H1 (cell line): ENCODE measurements around the gene RAP2C. TPM values are rescaled to one million over a fixed set of nuclear protein-coding genes. Genes with fewer than 3 reads are reported as not detected.

Experiments
- CTCF ChIA-PET: fragments of 300-600 bp; sonication (Branson Sonifier 250); formaldehyde crosslinking; loops from one replicate; lab custom pipeline; 2021; ENCODE audit not compliant: partially characterized antibody; lab: Charles Lee
- POLR2A ChIA-PET: fragments of 300-600 bp; sonication (Branson Sonifier 250); formaldehyde crosslinking; loops from one replicate; lab custom pipeline; 2021; ENCODE audit warnings: inconsistent platforms; ENCODE audit not compliant: partially characterized antibody; lab: Charles Lee
- DNase-seq, 2 experiments: peaks; one replicate each; pipeline versions ENCODE4 v3.0.0 to v3.0.0-alpha.2; 2010 to 2022; ENCODE audit warnings: low spot score in 2 of 2, low read depth in 1 of 2, mixed read lengths in 1 of 2
- FAIRE-seq: peaks from 2 replicates; lab custom pipeline; 2011; peaks lifted over from hg19 to GRCh38; lab: Jason Lieb, UNC
- H2AFZ ChIP-seq: 2 replicates; pipeline ENCODE4 v1.8.1; 2012; ENCODE audit warnings: low read length, inconsistent platforms
- H2AK5ac ChIP-seq: 2 replicates; pipeline ENCODE4 v1.6.1; 2013; ENCODE audit warnings: low read depth, low read length
- H2BK120ac ChIP-seq: replicated peaks from 2 replicates; pipeline ENCODE3; 2013; ENCODE audit warnings: low read depth, low read length, inconsistent platforms
- H2BK12ac ChIP-seq: 2 replicates; pipeline ENCODE4 v1.6.1; 2013; ENCODE audit warnings: low read depth, low read length
- H2BK15ac ChIP-seq: 2 replicates; pipeline ENCODE4 v1.6.1; 2013; ENCODE audit warnings: low read length
- H2BK20ac ChIP-seq: 2 replicates; pipeline ENCODE4 v1.6.1; 2013; ENCODE audit warnings: low read length
- H2BK5ac ChIP-seq: 2 replicates; pipeline ENCODE4 v1.6.1; 2013; ENCODE audit warnings: low read depth, low read length
- H3K14ac ChIP-seq: 2 replicates; pipeline ENCODE4 v1.6.1; 2013; ENCODE audit warnings: inconsistent platforms; ENCODE audit not compliant: insufficient read length
- H3K18ac ChIP-seq: 2 replicates; pipeline ENCODE4 v1.6.1; 2013; ENCODE audit warnings: low read length; ENCODE audit errors: extremely low read depth
- H3K23ac ChIP-seq: 2 replicates; pipeline ENCODE4 v1.6.1; 2013; ENCODE audit warnings: inconsistent platforms; ENCODE audit not compliant: insufficient read length
- H3K23me2 ChIP-seq: 2 replicates; pipeline ENCODE4 v1.6.1; 2013; ENCODE audit warnings: low read depth, low read length
- H3K27ac ChIP-seq: 2 replicates; pipeline ENCODE4 v1.6.1; 2011; ENCODE audit warnings: low read depth, low read length, inconsistent platforms
- H3K27me3 ChIP-seq, 4 experiments: replicated peaks in 1 of 4; 1 replicate in 1 of 4; 2 replicates in 3 of 4; pipeline versions ENCODE4 v1.6.1 to v1.8.1; 2011 to 2013; ENCODE audit warnings: low read length in 3 of 4, mild to moderate bottlenecking in 3 of 4, inconsistent platforms in 2 of 4, mixed read lengths in 2 of 4, moderate library complexity in 1 of 4; ENCODE audit not compliant: control insufficient read depth in 3 of 4, insufficient read depth in 3 of 4; ENCODE audit errors: extremely low read depth in 1 of 4
- H3K36me3 ChIP-seq, 4 experiments: 2 replicates each; pipeline versions ENCODE4 v1.6.1 to v1.8.1; 2011 to 2013; ENCODE audit warnings: mild to moderate bottlenecking in 4 of 4, low read length in 3 of 4, moderate library complexity in 2 of 4, control low read depth in 1 of 4, inconsistent platforms in 1 of 4; ENCODE audit not compliant: insufficient read depth in 4 of 4, control insufficient read depth in 2 of 4
- H3K4ac ChIP-seq: replicated peaks from 2 replicates; pipeline ENCODE3; 2013; ENCODE audit warnings: low read length, low read depth, mixed read lengths, inconsistent platforms; ENCODE audit not compliant: insufficient read length
- H3K4me1 ChIP-seq, 4 experiments: replicated peaks in 1 of 4; 1 replicate in 1 of 4; 2 replicates in 3 of 4; pipeline versions ENCODE4 v1.6.1 to v1.8.1; 2011 to 2013; ENCODE audit warnings: low read length in 3 of 4, inconsistent platforms in 2 of 4, mixed read lengths in 1 of 4; ENCODE audit not compliant: insufficient read depth in 4 of 4, control insufficient read depth in 3 of 4
- H3K4me2 ChIP-seq, 2 experiments: 2 replicates each; pipeline versions ENCODE4 v1.6.1 to v1.8.1; 2011 to 2013; ENCODE audit warnings: low read depth in 2 of 2, low read length in 2 of 2, control low read depth in 1 of 2, inconsistent platforms in 1 of 2, mild to moderate bottlenecking in 1 of 2; ENCODE audit not compliant: insufficient read depth in 1 of 2
- H3K4me3 ChIP-seq, 4 experiments: fragments of 200-600, 300-600 bp in 1 of 4; sonication (generic), shearing (Covaris generic), sonication (Bioruptor Twin) in 1 of 4; 2 replicates each; pipeline versions ENCODE4 v1.5.1 to v1.8.1; 2011 to 2016; ENCODE audit warnings: low read length in 4 of 4, low read depth in 3 of 4, control low read depth in 2 of 4, inconsistent platforms in 2 of 4, mild to moderate bottlenecking in 2 of 4, mixed read lengths in 1 of 4, moderate library complexity in 1 of 4; ENCODE audit not compliant: insufficient read depth in 2 of 4; ENCODE audit errors: extremely low read depth in 1 of 4
- H3K56ac ChIP-seq: replicated peaks from 2 replicates; pipeline ENCODE3; 2013; ENCODE audit warnings: low read depth, mild to moderate bottlenecking, mixed read lengths, low read length, inconsistent platforms; ENCODE audit not compliant: insufficient read length
- H3K79me1 ChIP-seq: 2 replicates; pipeline ENCODE4 v1.6.1; 2013; ENCODE audit warnings: low read depth, low read length, control low read depth
- H3K79me2 ChIP-seq, 2 experiments: 2 replicates each; pipeline versions ENCODE4 v1.6.1 to v1.8.1; 2012 to 2013; ENCODE audit warnings: low read length in 2 of 2, mild to moderate bottlenecking in 2 of 2, inconsistent platforms in 1 of 2; ENCODE audit not compliant: insufficient read depth in 2 of 2, control insufficient read depth in 1 of 2
- H3K9ac ChIP-seq, 4 experiments: replicated peaks in 1 of 4; 1 replicate in 1 of 4; 2 replicates in 3 of 4; pipeline versions ENCODE4 v1.6.1 to v1.8.1; 2011 to 2013; ENCODE audit warnings: low read depth in 3 of 4, low read length in 3 of 4, control low read depth in 2 of 4, mild to moderate bottlenecking in 2 of 4, moderate library complexity in 2 of 4, inconsistent platforms in 1 of 4; ENCODE audit errors: extremely low read depth in 1 of 4
- H3K9me3 ChIP-seq, 2 experiments: 2 replicates each; pipeline versions ENCODE4 v1.6.1 to v1.8.1; 2012 to 2013; ENCODE audit warnings: mild to moderate bottlenecking in 2 of 2, moderate library complexity in 2 of 2, control low read depth in 1 of 2, inconsistent platforms in 1 of 2, low read depth in 1 of 2, low read length in 1 of 2, mixed read lengths in 1 of 2; ENCODE audit not compliant: insufficient read depth in 2 of 2
- H4K20me1 ChIP-seq, 2 experiments: replicated peaks in 1 of 2; 2 replicates each; pipeline versions ENCODE3 to v1.8.1; 2011 to 2013; ENCODE audit warnings: inconsistent platforms in 2 of 2, low read length in 2 of 2, mild to moderate bottlenecking in 1 of 2; ENCODE audit not compliant: insufficient read depth in 2 of 2, control insufficient read depth in 1 of 2
- H4K5ac ChIP-seq: 2 replicates; pipeline ENCODE4 v1.6.1; 2013; ENCODE audit warnings: low read length, low read depth, mixed read lengths, inconsistent platforms; ENCODE audit not compliant: insufficient read length
- H4K8ac ChIP-seq: 2 replicates; pipeline ENCODE4 v1.8.0; 2013; ENCODE audit warnings: mild to moderate bottlenecking, moderate library complexity, low read length, inconsistent platforms; ENCODE audit not compliant: insufficient read depth; ENCODE audit errors: extremely low read depth
- H4K91ac ChIP-seq: replicated peaks from 2 replicates; pipeline ENCODE3; 2013; ENCODE audit warnings: low read length, mixed read lengths, inconsistent platforms; ENCODE audit not compliant: insufficient read length
- CBX8 ChIP-seq: fragments of 300-800, 300-1000 bp; sonication (generic); IDR thresholded peaks from 2 replicates; pipeline ENCODE4 v1.7.1; 2016; ENCODE audit warnings: low read depth, low read length, borderline replicate concordance
- CEBPB ChIP-seq: IDR thresholded peaks from 2 replicates; pipeline ENCODE4 v1.6.1; 2012; ENCODE audit warnings: low read depth, low read length
- CHD1 ChIP-seq: IDR thresholded peaks from 2 replicates; pipeline ENCODE4 v1.6.1; 2012; ENCODE audit warnings: low read depth, low read length, improper control_type of control experiment
- CTBP2 ChIP-seq: IDR thresholded peaks from 2 replicates; pipeline ENCODE4 v1.7.0; 2011; ENCODE audit warnings: borderline replicate concordance, mild to moderate bottlenecking, moderate library complexity, mixed read lengths, low read length; ENCODE audit not compliant: insufficient read depth, insufficient read length
- EZH2 ChIP-seq: fragments of 200-600 bp; sonication (generic); IDR thresholded peaks from 2 replicates; pipeline ENCODE4 v1.7.1; 2012; ENCODE audit warnings: low read depth, mild to moderate bottlenecking, moderate library complexity, low read length, inconsistent platforms; ENCODE audit not compliant: severe bottlenecking
- GABPA ChIP-seq: IDR thresholded peaks from 2 replicates; pipeline ENCODE4 v1.6.1; 2011; ENCODE audit warnings: mild to moderate bottlenecking, low read length, moderate library complexity, borderline replicate concordance; ENCODE audit not compliant: insufficient read depth
- GTF2F1 ChIP-seq: IDR thresholded peaks from 2 replicates; pipeline ENCODE4 v1.6.1; 2012; ENCODE audit warnings: low read depth, low read length, improper control_type of control experiment, borderline replicate concordance
- NRF1 ChIP-seq: IDR thresholded peaks from 2 replicates; pipeline ENCODE4 v1.6.1; 2011; ENCODE audit warnings: mild to moderate bottlenecking, low read depth, low read length, improper control_type of control experiment
- PHF8 ChIP-seq: fragments of 200-600 bp; sonication (generic); conservative IDR thresholded peaks from 2 replicates; pipeline ENCODE4 v1.7.1; 2012; ENCODE audit warnings: low read depth, mild to moderate bottlenecking, inconsistent platforms, low read length, moderate library complexity
- SRF ChIP-seq: IDR thresholded peaks from 2 replicates; pipeline ENCODE4 v1.6.1; 2011; ENCODE audit warnings: mild to moderate bottlenecking, low read depth, low read length, moderate library complexity
- SUZ12 ChIP-seq: fragments of 200-600 bp; sonication (generic); IDR thresholded peaks from 2 replicates; pipeline ENCODE4 v1.6.1; 2012; ENCODE audit warnings: mild to moderate bottlenecking, inconsistent platforms, low read length, moderate library complexity, mixed read lengths
- ZNF274 ChIP-seq: IDR thresholded peaks from 2 replicates; pipeline ENCODE4 v1.7.0; 2012; ENCODE audit warnings: low read length, borderline replicate concordance; ENCODE audit errors: extremely low read depth
- WGBS, 2 experiments: shearing (Covaris generic) in 1 of 2; methylation state at CpG; one replicate each; pipeline versions ENCODE4 v1.1.6 to v1.1.7; 2013 to 2015; ENCODE audit warnings: low lambda C conversion rate in 2 of 2, mixed read lengths in 2 of 2, inconsistent platforms in 1 of 2, low coverage in 1 of 2, missing lambda C conversion rate in 1 of 2; ENCODE audit not compliant: insufficient replicate concordance in 2 of 2, insufficient coverage in 1 of 2, insufficient read length in 1 of 2; ENCODE audit errors: extremely low coverage in 1 of 2, missing lambda C conversion rate in 1 of 2; 5-methylcytosine and 5-hydroxymethylcytosine counted together
- polyA plus RNA-seq, 7 experiments: library from polyadenylated mRNA; depleted of rRNA in 3 of 7; stranded (reverse) in 5 of 7; unstranded in 2 of 7; fragments of >200 nt in 5 of 7; fragments of 200-250 nt in 2 of 7; gene quantifications; 1 replicate in 5 of 7; 2 replicates in 1 of 7; 4 replicates in 1 of 7; pipeline versions ENCODE4 v1.2.1 to v1.2.3, GENCODE V29; 2011 to 2013; ENCODE audit warnings: missing spikeins in 2 of 7, mixed read lengths in 2 of 7
- total RNA-seq: library from RNA; stranded (reverse); fragmentation: NEBNext Ultra II Directional; extraction: Animal tissue kit (Norgen Biotek cat#: 25700); gene quantifications from 2 replicates; pipeline ENCODE4 v1.2.1, GENCODE V29; 2021
- TF ChIP-seq, protein P1 (sequence below): IDR thresholded peaks from 2 replicates; pipeline ENCODE4 v1.6.1; 2012; ENCODE audit warnings: low read length, inconsistent platforms

RAP2C gene
- total and polyA plus RNA-seq, 2 of the 8 experiments (the other 6 are each of a cell fraction or from before 2014, with no cell fraction given), result 4.7 to 20.5 TPM

DNA sequence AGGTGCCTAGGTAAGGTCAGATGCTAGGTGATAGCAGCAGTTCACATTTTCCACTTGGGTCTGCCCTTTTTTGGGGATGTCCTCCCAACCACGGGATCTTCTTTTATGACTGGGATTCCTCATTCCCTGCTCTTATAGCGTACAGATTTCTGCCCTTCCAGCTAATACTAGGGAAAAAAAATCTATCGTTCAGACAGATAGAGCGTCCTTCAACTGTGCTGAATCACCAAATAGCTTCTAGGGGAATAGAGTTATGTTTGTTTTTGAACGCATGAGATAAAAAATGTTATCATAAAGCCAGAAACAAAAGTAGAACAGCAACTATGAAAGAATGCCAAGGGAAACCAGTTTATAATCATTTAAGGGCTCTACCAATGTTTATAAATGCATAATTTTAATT lies 13.0 kb downstream of the RAP2C start:
- H3K4me2 ChIP-seq, result no peak overlapping the region
- TF ChIP-seq ZNF274, result no peak
- TF ChIP-seq NRF1, result no peak
- no peak for TF ChIP-seq CEBPB
- TF ChIP-seq GTF2F1, result no peak
- no peak for TF ChIP-seq EZH2
- no peak for TF ChIP-seq CHD1
- TF ChIP-seq CBX8, result no peak
- no peak for TF ChIP-seq PHF8
- no peak for TF ChIP-seq SUZ12
- no peak for TF ChIP-seq SRF
- no peak for TF ChIP-seq GABPA
- no peak for TF ChIP-seq CTBP2
- TF ChIP-seq, protein P1, sequence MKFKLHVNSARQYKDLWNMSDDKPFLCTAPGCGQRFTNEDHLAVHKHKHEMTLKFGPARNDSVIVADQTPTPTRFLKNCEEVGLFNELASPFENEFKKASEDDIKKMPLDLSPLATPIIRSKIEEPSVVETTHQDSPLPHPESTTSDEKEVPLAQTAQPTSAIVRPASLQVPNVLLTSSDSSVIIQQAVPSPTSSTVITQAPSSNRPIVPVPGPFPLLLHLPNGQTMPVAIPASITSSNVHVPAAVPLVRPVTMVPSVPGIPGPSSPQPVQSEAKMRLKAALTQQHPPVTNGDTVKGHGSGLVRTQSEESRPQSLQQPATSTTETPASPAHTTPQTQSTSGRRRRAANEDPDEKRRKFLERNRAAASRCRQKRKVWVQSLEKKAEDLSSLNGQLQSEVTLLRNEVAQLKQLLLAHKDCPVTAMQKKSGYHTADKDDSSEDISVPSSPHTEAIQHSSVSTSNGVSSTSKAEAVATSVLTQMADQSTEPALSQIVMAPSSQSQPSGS, result no peak

More for the DNA sequence above, 13.0 kb downstream of the RAP2C start:
- Histone ChIP-seq H2BK120ac (no peak overlapping the region), H3K4ac (no peak overlapping the region), H3K4me1 (no peaks in the 10 kb centered on the region), H3K56ac (no peak overlapping the region), H2BK15ac (no peak overlapping the region), H2AK5ac (no peak overlapping the region), H3K79me2 (no peaks in the 10 kb centered on the region), H3K9ac (no peak overlapping the region), H3K18ac (no peak overlapping the region), H4K20me1 (no peaks in the 10 kb centered on the region), H4K91ac (no peak overlapping the region), H2BK12ac (no peak overlapping the region), H3K23ac (no peak overlapping the region), H2BK5ac (no peak overlapping the region), H4K8ac (no peak overlapping the region), H3K14ac (no peak overlapping the region), H3K36me3 (peaks cover 0 to 6% (median 0%) of the 10 kb centered on the region in 4 experiments; a peak in 2 of 8 replicates), H3K9me3 (no peaks in the 10 kb centered on the region), H2AFZ (no peak overlapping the region), H3K79me1 (no peaks in the 10 kb centered on the region), H3K27ac (no peak overlapping the region), H2BK20ac (no peak overlapping the region), H3K23me2 (no peaks in the 10 kb centered on the region), H3K4me3 (no peak overlapping the region), H4K5ac (no peak overlapping the region), H3K27me3 (no peaks in the 10 kb centered on the region)
- ChIA-PET CTCF (interaction anchor here (1.0 kb wide), 1 partner anchor 13 kb away, joined by 3 read pairs; the partner anchor contains the start of gene RAP2C), POLR2A (no interaction called here)
- FAIRE-seq (no peak), DNase-seq (no peak)
- 96% methylated on average over 5 of the region's 5 CpGs; no CpG with 5 or more reads in 1 of the 2 experiments for WGBS, 2 experiments
